Pancreas (tissue), 10 donors: ENCODE data around the gene ETNK2. TPM values are rescaled to one million over a fixed set of nuclear protein-coding genes. Genes with fewer than 3 reads are reported as not detected.
A peak's percentile ranks its signal among the peaks of the same experiment; 100 is the strongest.

Source experiments
- ATAC-seq, 4 donors: fragments of 200-7000 bp; cut with Tn5 transposase; one replicate each; pipeline versions ENCODE4 v1.8.0 to v1.9.1; 2020; ENCODE audit warnings: mild to moderate bottlenecking in 4 of 4, moderate library complexity in 4 of 4
- DNase-seq, 6 donors: peaks; one replicate each; pipeline ENCODE4 v3.0.0-alpha.2; 2020
- FAIRE-seq: peaks from 2 replicates; lab custom pipeline; 2012; peaks lifted over from hg19 to GRCh38; lab: Jason Lieb, UNC
- H3K27ac ChIP-seq, 4 donors: fragments of 200-600 bp; sonication (generic); 1 replicate in 3 of 4; 2 replicates in 1 of 4; pipeline versions ENCODE4 v1.5.0 to v1.8.0; 2020
- H3K27me3 ChIP-seq, 4 donors: fragments of 200-600 bp; one replicate each; pipeline ENCODE4 v1.8.0; 2021
- H3K36me3 ChIP-seq, 3 donors: fragments of 200-600 bp; sonication (generic) in 1 of 3; one replicate each; pipeline versions ENCODE4 v1.5.0 to v1.8.0; 2020 to 2021
- H3K4me1 ChIP-seq, 3 donors: fragments of 200-600 bp; one replicate each; pipeline ENCODE4 v1.8.0; 2021
- H3K4me3 ChIP-seq, 4 donors: fragments of 200-600 bp; sonication (generic) in 2 of 4; one replicate each; pipeline versions ENCODE4 v1.5.0 to v1.8.0; 2020 to 2021
- H3K9me3 ChIP-seq, 4 donors: fragments of 200-600 bp; one replicate each; pipeline ENCODE4 v1.8.0; 2021
- CTCF ChIP-seq, 4 donors: fragments of 200-600 bp; sonication (generic) in 3 of 4; IDR thresholded peaks; one replicate each; pipeline versions ENCODE4 v1.5.0 to v1.8.0; 2021; ENCODE audit warnings: antibody characterized with exemption in 4 of 4
- WGBS, 2 donors: extraction: QIAGEN DNeasy Blood & Tissue Kit; methylation state at CpG; one replicate each; pipeline ENCODE4 v1.1.7; 2013; 5-methylcytosine and 5-hydroxymethylcytosine counted together
- intact Hi-C, 3 donors: fragments of 100-400 bp; cut with DNase I; formaldehyde crosslinking; loops; one replicate each; pipeline versions ENCODE4 v1.11.1 to v1.14.2; 2022
- polyA plus RNA-seq, 2 donors: library from polyadenylated mRNA; stranded (reverse); fragments of 200-250 nt; gene quantifications; one replicate each; pipeline ENCODE4 v1.2.3, GENCODE V29; 2013
- total RNA-seq, 6 donors: library from RNA; stranded (reverse); fragmentation: NEBNext Ultra II Directional in 4 of 6; extraction: Animal tissue kit (Norgen Biotek cat#: 25700) in 4 of 6; gene quantifications; one replicate each; pipeline versions ENCODE4 v1.2.1 to v1.2.4, GENCODE V29; 2021 to 2023
- donor health status: healthy with polysubstance abuse.
- donor health status: DM: no; HTN: no; CAD: no; lungs with moderate emphysema.
- donor health status: DM: no; HTN: no; CAD: no.
- donor health status: control.
- donor health status: control.
- donor health status: Bipolar disorder and iron deficiency.
- donor health status: DM: yes; HTN: yes; CAD: no.
- donor health status: DM: no; HTN: no; CAD: no.
- donor health status: DM: no; HTN: no; CAD: no.
- donor health status: DM: yes; HTN: yes; CAD: no.

ETNK2 gene
- total and polyA plus RNA-seq, 8 donors: 3.8 to 15.5 (median 6.9) TPM

- no peak overlapping the region for H3K27ac ChIP-seq
- no peak for TF ChIP-seq CTCF (IDR thresholded peaks at IDR 0.05)
- DNase-seq (peak in 1 of 6 donors; percentile 8), FAIRE-seq (no peak), ATAC-seq (peak in 1 of 4 donors; percentile 36)
- no peaks in the 10 kb centered on the region for H3K27me3 ChIP-seq
- 53 to 65% methylated on average over 4 of the region's 4 CpGs for WGBS, 2 donors
- H3K9me3 ChIP-seq: no peaks in the 10 kb centered on the region
- peaks cover 0 to 4% (median 0%) of the 10 kb centered on the region in 3 donors for H3K4me1 ChIP-seq
- no peaks in the 10 kb centered on the region for H3K36me3 ChIP-seq
- intact Hi-C loops: no loop called here
- H3K4me3 ChIP-seq: no peak overlapping the region
These were observed 6.8 kb downstream of the ETNK2 start for GRCh38 chr1:204145033-204145504.

- 40 to 42% methylated on average over 14 of the region's 14 CpGs for WGBS, 2 donors
- H3K27ac ChIP-seq: no peak overlapping the region
- H3K4me3 ChIP-seq: no peak overlapping the region
- no peaks in the 10 kb centered on the region for H3K9me3 ChIP-seq
- peaks cover 0 to 4% (median 0%) of the 10 kb centered on the region in 3 donors for H3K4me1 ChIP-seq
- no peak for FAIRE-seq
- H3K36me3 ChIP-seq: no peaks in the 10 kb centered on the region
- peak in 3 of 6 donors; percentile 45 to 55 (median 49) for DNase-seq
- intact Hi-C loops: no loop called here
- TF ChIP-seq CTCF (IDR thresholded peaks at IDR 0.05): no peak
- ATAC-seq: peak; percentile 39 to 86 (median 62)
- no peaks in the 10 kb centered on the region for H3K27me3 ChIP-seq
These were observed 8.4 kb downstream of the ETNK2 start for GRCh38 chr1:204143276-204144041.

- Histone ChIP-seq H3K4me3 (no peak overlapping the region), H3K27me3 (no peaks in the 10 kb centered on the region), H3K36me3 (no peaks in the 10 kb centered on the region), H3K27ac (no peak overlapping the region), H3K4me1 (peaks cover 0 to 4% (median 0%) of the 10 kb centered on the region in 3 donors), H3K9me3 (no peaks in the 10 kb centered on the region)
- intact Hi-C loops: no loop called here
- no peak for FAIRE-seq
- WGBS, 2 donors: 88 to 91% methylated on average over 5 of the region's 5 CpGs
- DNase-seq: no peak
- no peak for TF ChIP-seq CTCF (IDR thresholded peaks at IDR 0.05)
- ATAC-seq: no peak
These were observed 9.5 kb downstream of the ETNK2 start for GRCh38 chr1:204142032-204142974.

GRCh38 chr1:204141131-204141530 lies 10.7 kb downstream of the ETNK2 start:
- H3K9me3 ChIP-seq: no peaks in the 10 kb centered on the region
- intact Hi-C loops: no loop called here
- H3K27ac ChIP-seq: no peak overlapping the region
- DNase-seq (no peak), ATAC-seq (no peak), FAIRE-seq (no peak)
- H3K36me3 ChIP-seq: no peaks in the 10 kb centered on the region
- H3K4me3 ChIP-seq: no peak overlapping the region
- peaks cover 0 to 4% (median 0%) of the 10 kb centered on the region in 3 donors for H3K4me1 ChIP-seq
- TF ChIP-seq CTCF (IDR thresholded peaks at IDR 0.05): no peak
- no peaks in the 10 kb centered on the region for H3K27me3 ChIP-seq
- 90 to 98% methylated on average over 3 of the region's 3 CpGs for WGBS, 2 donors
